WERI-Rb-1 (cell line): Measurements from ENCODE around the gene CLEC17A.

Experiments
- DNase-seq: peaks from one replicate; pipeline ENCODE4 v3.0.0-alpha.2; 2020
- H3K27ac ChIP-seq: fragments of 250-450 bp; sonication (Bioruptor Pico); 2 replicates; pipeline ENCODE4 v1.5.1; 2020; ENCODE audit warnings: mild to moderate bottlenecking, moderate library complexity
- H3K27me3 ChIP-seq: fragments of 250-450 bp; sonication (Bioruptor Pico); 2 replicates; pipeline ENCODE4 v1.5.1; 2021; ENCODE audit warnings: mild to moderate bottlenecking, low read depth, moderate library complexity; ENCODE audit not compliant: insufficient read depth, severe bottlenecking
- H3K36me3 ChIP-seq: fragments of 250-450 bp; sonication (Bioruptor Pico); 2 replicates; pipeline ENCODE4 v1.5.1; 2020; ENCODE audit warnings: mild to moderate bottlenecking, moderate library complexity
- H3K4me3 ChIP-seq: 2 replicates; pipeline ENCODE4 v1.5.1; 2011; ENCODE audit warnings: low read depth, mild to moderate bottlenecking, control low read depth, low read length
- H3K9me3 ChIP-seq: fragments of 250-450 bp; sonication (Bioruptor Pico); 2 replicates; pipeline ENCODE4 v1.5.1; 2021; ENCODE audit warnings: mild to moderate bottlenecking, moderate library complexity; ENCODE audit not compliant: severe bottlenecking
- TF ChIP-seq, protein P1 (sequence below): IDR thresholded peaks from 2 replicates; pipeline ENCODE4 v1.5.1; 2011; ENCODE audit warnings: low read depth, mild to moderate bottlenecking, control low read depth, inconsistent platforms, low read length

The CLEC17A gene

DNA sequence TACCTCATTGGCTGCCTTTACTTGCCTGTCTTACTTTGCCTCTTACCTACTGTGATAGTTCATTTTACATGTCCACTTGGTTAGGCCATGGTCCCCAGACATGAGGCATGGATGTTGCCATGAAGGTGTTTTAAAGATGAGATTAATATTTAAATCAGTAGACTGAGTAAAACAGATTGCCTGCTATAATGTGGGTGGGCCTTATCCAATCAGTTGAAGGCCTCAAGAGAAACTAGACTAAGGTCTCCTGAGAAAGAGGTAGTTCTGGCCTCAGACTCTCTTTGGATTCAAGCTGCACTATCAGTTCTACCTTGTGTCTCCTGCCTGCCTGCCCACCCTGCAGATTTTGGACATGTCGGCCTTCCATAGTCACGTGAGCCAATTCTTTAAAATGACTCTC, 65.6 kb downstream of the CLEC17A start:
- no peak for DNase-seq
- Histone ChIP-seq H3K27me3 (peaks cover 65% of the 10 kb centered on the region), H3K36me3 (no peaks in the 10 kb centered on the region), H3K27ac (no peak overlapping the region), H3K4me3 (no peak overlapping the region), H3K9me3 (no peaks in the 10 kb centered on the region)
- TF ChIP-seq, protein P1, sequence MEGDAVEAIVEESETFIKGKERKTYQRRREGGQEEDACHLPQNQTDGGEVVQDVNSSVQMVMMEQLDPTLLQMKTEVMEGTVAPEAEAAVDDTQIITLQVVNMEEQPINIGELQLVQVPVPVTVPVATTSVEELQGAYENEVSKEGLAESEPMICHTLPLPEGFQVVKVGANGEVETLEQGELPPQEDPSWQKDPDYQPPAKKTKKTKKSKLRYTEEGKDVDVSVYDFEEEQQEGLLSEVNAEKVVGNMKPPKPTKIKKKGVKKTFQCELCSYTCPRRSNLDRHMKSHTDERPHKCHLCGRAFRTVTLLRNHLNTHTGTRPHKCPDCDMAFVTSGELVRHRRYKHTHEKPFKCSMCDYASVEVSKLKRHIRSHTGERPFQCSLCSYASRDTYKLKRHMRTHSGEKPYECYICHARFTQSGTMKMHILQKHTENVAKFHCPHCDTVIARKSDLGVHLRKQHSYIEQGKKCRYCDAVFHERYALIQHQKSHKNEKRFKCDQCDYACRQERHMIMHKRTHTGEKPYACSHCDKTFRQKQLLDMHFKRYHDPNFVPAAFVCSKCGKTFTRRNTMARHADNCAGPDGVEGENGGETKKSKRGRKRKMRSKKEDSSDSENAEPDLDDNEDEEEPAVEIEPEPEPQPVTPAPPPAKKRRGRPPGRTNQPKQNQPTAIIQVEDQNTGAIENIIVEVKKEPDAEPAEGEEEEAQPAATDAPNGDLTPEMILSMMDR, result no peak

DNA sequence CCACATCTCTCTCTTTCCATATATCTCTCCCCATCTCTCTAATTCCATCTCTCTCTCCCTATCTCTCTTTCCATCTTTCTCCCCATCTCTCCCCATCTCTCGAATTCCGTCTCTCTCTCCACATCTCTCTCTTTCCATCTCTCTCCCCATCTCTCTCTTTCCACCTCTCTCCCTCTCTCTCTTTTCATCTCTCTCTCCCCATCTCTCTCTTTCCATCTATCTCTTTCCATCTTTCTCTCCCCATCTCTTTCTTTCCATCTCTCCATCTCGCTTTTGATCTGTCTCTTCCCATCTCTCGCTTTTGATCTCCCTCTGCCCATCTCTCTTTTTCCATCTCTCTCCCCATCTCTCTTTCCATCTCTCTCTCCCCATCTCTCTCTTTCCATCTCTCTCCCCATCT, 66.1 kb downstream of the CLEC17A start:
- Histone ChIP-seq H3K9me3 (no peaks in the 10 kb centered on the region), H3K4me3 (no peak overlapping the region), H3K27me3 (peaks cover 63% of the 10 kb centered on the region), H3K36me3 (no peaks in the 10 kb centered on the region), H3K27ac (no peak overlapping the region)
- DNase-seq, result no peak
- TF ChIP-seq, protein P1, result no peak

DNA sequence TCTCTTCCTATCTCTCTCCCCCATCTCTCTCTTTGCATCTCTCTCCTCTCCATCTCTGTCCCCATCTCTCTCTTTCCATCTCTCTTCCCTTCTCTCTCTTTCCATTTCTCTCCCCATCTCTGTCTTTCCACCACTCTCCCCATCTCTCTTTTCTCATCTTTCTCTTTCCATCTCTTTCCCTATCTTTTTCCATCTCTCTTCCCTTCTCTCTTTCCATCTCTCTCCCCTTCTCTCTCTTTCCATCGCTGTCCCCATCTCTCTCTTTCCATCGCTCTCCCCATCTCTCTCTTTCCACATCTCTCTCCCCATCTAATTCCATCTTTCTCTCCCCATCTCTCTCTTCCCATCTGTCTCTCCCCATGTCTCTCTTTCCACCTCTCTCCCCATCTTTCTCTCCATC, 67.3 kb downstream of the CLEC17A start:
- peaks cover 62% of the 10 kb centered on the region for H3K27me3 ChIP-seq
- H3K9me3 ChIP-seq, result no peaks in the 10 kb centered on the region
- H3K27ac ChIP-seq, result no peak overlapping the region
- no peak overlapping the region for H3K4me3 ChIP-seq
- H3K36me3 ChIP-seq, result no peaks in the 10 kb centered on the region
- DNase-seq, result no peak
- TF ChIP-seq, protein P1, result no peak

DNA sequence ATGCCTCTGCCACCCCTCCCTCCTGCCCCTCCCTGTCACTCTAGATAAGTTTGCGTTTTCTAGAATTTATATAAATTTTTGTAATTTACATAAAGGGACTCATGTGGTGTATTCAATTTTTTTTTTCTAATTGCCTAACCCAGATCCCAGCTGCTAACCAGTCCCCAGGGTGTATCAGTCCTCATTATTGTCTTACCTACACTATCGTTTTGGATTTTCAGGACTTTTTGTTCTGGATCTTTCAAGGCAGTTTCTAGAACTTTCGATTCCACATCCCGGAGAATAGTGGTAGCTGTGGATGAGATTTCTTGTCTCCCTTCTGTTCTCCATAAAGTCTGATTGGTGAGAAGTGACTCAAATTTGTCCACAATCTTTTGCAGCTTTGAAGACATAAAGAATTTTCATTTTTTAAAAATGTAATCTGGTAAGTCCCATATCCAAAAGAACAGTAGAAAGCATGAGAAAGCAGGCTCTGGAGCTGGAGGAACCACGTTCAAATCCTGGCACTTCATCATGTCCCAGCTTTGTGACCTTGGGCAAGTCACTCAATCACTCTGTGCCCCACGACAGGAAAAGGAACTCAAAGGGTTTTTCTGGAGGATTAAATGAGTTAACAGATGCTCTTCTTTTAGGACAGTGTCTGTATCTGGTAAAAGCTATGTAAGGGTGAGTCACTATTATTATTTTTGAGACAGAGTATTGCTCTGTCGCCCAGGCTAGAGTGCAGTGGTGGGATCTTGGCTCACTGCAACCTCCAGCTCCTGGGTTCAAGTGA, 72.1 kb downstream of the CLEC17A start:
- peaks cover 62% of the 10 kb centered on the region for H3K27me3 ChIP-seq
- TF ChIP-seq, protein P1, result no peak
- no peaks in the 10 kb centered on the region for H3K9me3 ChIP-seq
- no peak overlapping the region for H3K4me3 ChIP-seq
- no peak overlapping the region for H3K27ac ChIP-seq
- DNase-seq, result no peak
- no peaks in the 10 kb centered on the region for H3K36me3 ChIP-seq

DNA sequence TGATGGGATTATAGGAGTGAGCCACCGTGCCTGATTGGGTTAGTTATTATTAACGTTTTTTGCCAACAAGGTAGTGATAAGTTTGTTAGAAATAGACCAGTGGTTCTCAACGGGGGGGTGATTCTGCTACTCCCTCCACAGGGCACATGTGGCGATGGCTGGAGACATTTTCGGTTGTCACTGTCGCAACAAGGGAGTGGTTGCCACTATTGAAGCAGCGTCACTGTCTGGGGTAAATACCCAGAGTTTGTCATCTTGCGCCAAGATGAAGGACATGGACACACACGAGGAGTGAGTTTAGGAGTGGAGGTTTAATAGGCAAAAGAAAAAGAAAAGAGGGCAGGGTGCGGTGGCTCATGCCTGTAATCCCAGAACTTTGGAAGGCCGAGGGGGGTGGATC, 72.8 kb downstream of the CLEC17A start:
- no peaks in the 10 kb centered on the region for H3K36me3 ChIP-seq
- TF ChIP-seq, protein P1, result no peak
- H3K4me3 ChIP-seq, result no peak overlapping the region

More for the DNA sequence above, 72.8 kb downstream of the CLEC17A start:
- Histone ChIP-seq H3K27ac (no peak overlapping the region), H3K9me3 (no peaks in the 10 kb centered on the region), H3K27me3 (peaks cover 69% of the 10 kb centered on the region)
- no peak for DNase-seq
